Muscle layer of colon (tissue), 2 donors: ENCODE results near the gene PC.

Experiments
- H3K27ac ChIP-seq: one replicate; pipeline ENCODE4 v1.7.0; 2013; ENCODE audit warnings: low read depth, mild to moderate bottlenecking, low read length, moderate library complexity
- H3K27me3 ChIP-seq, 2 donors: one replicate each; pipeline ENCODE4 v1.7.0; 2013; ENCODE audit warnings: low read length in 2 of 2, mild to moderate bottlenecking in 2 of 2; ENCODE audit not compliant: insufficient read depth in 2 of 2, control insufficient read depth in 1 of 2
- H3K36me3 ChIP-seq: one replicate; pipeline ENCODE4 v1.7.0; 2013; ENCODE audit warnings: mild to moderate bottlenecking, low read length; ENCODE audit not compliant: insufficient read depth
- H3K4me1 ChIP-seq: one replicate; pipeline ENCODE4 v1.7.0; 2013; ENCODE audit warnings: mild to moderate bottlenecking, low read length; ENCODE audit not compliant: insufficient read depth
- H3K4me3 ChIP-seq, 2 donors: one replicate each; pipeline ENCODE4 v1.7.0; 2013; ENCODE audit warnings: low read length in 2 of 2, low read depth in 1 of 2, mild to moderate bottlenecking in 1 of 2, moderate library complexity in 1 of 2
- H3K9ac ChIP-seq: one replicate; pipeline ENCODE4 v1.7.0; 2013; ENCODE audit warnings: low read length
- H3K9me3 ChIP-seq: one replicate; pipeline ENCODE4 v1.7.0; 2013; ENCODE audit warnings: mild to moderate bottlenecking, low read length
- donor health status: abdominal sarcoma.
- donor health status: Adenocarcinoma of cecum.

The PC gene

DNA sequence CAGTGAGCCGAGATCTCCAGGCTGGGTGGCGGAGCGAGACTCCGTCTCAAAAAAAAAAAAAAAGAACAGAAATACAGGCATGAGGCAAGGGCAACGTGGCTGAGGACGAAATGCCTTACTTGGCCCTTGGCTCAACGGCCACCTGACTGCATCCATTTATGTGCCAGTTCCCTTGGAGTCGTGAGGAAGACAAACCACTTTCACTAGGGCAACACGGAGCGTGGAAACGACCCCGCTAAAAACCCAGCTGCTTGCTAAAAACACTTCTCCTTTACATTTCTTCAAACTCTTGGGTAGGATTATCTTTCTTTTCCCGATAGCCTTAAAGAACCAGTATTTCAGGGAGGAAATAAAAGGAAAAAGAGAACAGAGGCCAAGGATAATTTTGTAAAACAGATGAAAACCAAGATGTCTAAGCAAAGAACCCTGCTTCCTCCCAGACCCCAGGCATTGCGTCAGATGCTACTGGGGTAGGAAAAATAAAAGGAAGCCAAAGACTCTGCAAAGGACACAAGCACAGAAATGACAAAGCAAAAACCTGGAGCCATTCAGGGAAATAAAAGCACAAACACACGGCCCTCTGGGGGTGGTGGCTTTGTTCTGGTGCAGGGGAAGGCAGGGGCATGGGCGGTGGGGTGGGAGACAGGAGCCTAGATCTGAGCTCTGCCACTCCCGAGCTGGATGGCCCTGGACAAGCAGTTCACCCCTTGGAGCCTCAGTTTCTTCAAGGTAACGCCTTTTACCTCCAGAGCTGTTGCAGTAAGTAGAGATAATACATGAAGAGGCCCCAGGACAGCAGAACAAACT is 37.0 kb downstream of the PC start:
- H3K4me3 ChIP-seq, result no peak overlapping the region
- no peaks in the 10 kb centered on the region for H3K4me1 ChIP-seq
- H3K9ac ChIP-seq, result no peak overlapping the region
- no peaks in the 10 kb centered on the region for H3K9me3 ChIP-seq
- no peak overlapping the region for H3K27ac ChIP-seq
- H3K36me3 ChIP-seq, result no peaks in the 10 kb centered on the region
- H3K27me3 ChIP-seq, result no peaks in the 10 kb centered on the region

DNA sequence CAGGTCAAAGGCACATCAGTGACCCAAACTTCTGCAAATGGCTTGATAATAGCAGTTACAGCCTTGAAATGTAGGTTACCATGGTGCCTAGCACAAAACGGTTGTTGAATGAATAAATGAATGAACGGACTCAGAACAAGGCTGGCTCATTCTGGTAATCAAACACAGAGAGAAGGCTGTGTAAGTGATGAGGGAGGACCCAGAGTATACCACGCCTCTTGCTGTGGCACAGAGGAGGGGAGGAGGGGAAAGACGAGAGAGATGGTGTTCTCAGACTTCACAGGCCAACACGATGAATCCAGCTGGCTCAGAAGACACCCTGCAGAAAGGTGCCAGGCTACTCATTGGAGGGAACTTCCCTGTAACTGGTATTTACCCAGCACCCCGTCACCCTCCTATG is 38.3 kb downstream of the PC start:
- Histone ChIP-seq H3K4me1 (no peaks in the 10 kb centered on the region), H3K4me3 (no peak overlapping the region), H3K9ac (no peak overlapping the region), H3K36me3 (no peaks in the 10 kb centered on the region), H3K9me3 (no peaks in the 10 kb centered on the region), H3K27ac (no peak overlapping the region), H3K27me3 (no peaks in the 10 kb centered on the region)

DNA sequence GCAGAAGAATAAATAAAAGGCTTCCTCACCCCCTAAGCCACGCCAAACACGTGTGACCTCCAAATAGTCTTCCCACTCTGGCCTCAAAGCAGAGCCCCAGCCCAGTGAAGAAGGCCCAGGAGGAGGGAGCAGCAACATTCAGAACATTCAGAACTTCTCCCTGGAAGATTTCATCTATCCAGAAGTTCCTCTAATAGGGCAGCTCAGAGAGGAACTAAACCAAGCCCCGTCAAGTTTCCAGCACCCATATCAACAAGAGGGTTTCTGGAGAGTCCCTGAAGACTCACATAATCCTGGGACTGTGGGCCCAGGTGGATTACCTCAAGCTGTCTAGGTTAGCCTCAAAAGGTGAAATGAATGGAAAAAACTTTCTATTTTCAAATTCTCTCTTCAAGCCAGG is 39.4 kb downstream of the PC start:
- Histone ChIP-seq H3K27me3 (no peaks in the 10 kb centered on the region), H3K4me3 (no peak overlapping the region), H3K36me3 (no peaks in the 10 kb centered on the region), H3K4me1 (no peaks in the 10 kb centered on the region), H3K9me3 (no peaks in the 10 kb centered on the region), H3K27ac (no peak overlapping the region), H3K9ac (no peak overlapping the region)

DNA sequence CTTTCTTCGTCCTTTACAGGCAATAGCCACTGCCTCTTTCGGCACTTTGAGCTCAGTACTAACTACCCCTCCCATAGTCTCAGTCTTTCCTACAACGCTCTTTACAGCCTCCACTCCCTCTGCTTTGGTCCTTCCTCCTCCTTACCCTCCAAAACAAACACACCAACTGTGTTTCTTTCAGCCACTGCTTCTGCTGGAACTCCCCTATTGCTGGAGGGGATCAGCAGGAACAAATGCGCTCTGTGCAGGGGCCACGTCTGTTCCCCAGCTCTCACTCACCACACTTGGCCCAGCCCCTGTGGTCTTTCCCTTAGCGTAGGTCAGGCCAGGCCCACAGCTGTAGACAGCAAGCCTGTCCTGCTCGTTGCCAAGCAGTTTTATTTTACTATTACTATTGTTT is 42.3 kb downstream of the PC start:
- no peaks in the 10 kb centered on the region for H3K9me3 ChIP-seq
- H3K9ac ChIP-seq, result no peak overlapping the region
- no peaks in the 10 kb centered on the region for H3K4me1 ChIP-seq
- H3K4me3 ChIP-seq, result no peak overlapping the region
- no peaks in the 10 kb centered on the region for H3K36me3 ChIP-seq
- no peak overlapping the region for H3K27ac ChIP-seq
- H3K27me3 ChIP-seq, result no peaks in the 10 kb centered on the region

DNA sequence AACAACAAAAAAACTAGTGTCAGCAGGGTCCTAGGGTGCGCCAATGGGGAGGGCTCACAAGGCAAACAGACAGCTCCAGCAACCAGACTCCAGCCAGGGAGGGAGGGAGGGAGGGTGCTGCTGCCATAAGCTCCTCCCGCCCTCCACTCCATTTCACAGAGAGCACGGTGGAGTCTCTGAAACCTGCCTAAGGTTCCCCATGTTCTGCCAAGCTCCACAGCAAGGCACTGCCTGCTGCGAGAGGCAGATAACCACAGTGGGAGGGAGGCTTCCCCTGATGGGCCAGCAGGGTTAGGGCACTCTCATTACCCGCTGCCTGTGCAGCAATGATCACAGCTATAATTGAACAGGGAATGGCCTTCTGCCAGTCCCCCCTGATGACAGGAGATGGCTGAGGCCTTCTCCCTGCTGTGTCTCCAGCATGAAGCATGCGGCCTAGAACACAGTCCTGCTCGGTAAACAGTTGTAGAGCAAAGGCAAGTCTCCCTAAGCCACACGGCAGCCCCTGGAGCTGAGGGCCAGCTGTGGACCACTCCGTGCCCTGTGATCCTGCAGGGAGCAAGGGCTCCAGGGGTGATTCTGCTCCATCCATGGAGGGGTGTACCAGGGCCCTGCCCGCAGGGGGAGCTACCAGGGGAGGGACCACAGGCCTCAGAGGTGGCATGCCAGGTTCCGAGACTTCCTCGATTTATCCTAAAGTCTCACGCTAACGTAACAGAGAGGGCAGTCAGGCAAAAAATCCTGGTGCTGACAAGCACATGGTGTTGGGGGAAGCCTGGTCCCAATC is 42.9 kb downstream of the PC start:
- no peaks in the 10 kb centered on the region for H3K27me3 ChIP-seq
- no peaks in the 10 kb centered on the region for H3K36me3 ChIP-seq
- no peak overlapping the region for H3K9ac ChIP-seq
- no peaks in the 10 kb centered on the region for H3K4me1 ChIP-seq
- no peak overlapping the region for H3K4me3 ChIP-seq
- no peaks in the 10 kb centered on the region for H3K9me3 ChIP-seq
- H3K27ac ChIP-seq, result no peak overlapping the region

DNA sequence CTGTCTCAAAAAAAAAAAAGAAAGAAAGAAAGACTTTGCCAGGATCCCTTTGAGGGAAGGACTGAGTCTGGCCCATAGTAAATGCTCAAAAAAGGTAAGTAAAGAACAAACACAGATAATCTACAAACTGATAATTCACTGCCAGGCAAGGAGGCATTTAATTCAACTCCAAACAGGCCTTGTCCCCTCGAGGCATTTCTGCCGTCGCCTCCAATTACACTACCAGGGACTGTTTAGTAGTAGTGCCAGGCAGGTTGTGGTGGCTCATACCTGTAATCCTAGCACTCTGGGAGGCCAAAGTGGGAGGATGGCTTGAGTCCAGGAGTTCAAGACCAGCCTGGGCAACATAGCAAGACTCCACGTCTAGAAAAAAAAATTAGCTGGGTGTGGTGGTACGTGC is 43.7 kb downstream of the PC start:
- Histone ChIP-seq H3K36me3 (no peaks in the 10 kb centered on the region), H3K27ac (no peak overlapping the region), H3K9ac (no peak overlapping the region)

DNA sequence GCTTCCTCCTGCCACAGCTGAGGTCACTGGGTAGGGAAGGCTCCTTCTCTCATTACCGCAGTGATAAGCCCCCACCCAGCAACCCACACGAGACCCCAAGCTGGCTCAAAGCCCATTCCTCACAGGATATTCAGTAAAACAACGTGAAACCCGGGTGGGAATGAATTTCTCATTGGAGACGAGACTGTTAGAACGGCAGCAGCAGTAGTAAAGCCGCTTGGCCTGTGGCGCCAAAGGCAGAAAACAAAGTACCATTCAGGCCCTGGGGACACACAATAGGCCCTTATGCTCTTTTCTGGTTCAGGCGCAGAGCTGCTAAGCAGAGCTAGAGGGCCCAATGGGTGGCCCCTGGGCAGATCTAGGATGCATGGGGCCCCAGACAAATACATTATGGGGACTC is 45.3 kb downstream of the PC start:
- Histone ChIP-seq H3K27ac (no peak overlapping the region), H3K9ac (no peak overlapping the region), H3K36me3 (no peaks in the 10 kb centered on the region), H3K4me1 (no peaks in the 10 kb centered on the region), H3K9me3 (no peaks in the 10 kb centered on the region), H3K27me3 (no peaks in the 10 kb centered on the region), H3K4me3 (no peak overlapping the region)

More for the DNA sequence above, 43.7 kb downstream of the PC start:
- no peaks in the 10 kb centered on the region for H3K4me1 ChIP-seq
- H3K27me3 ChIP-seq, result no peaks in the 10 kb centered on the region
- H3K9me3 ChIP-seq, result no peaks in the 10 kb centered on the region
- no peak overlapping the region for H3K4me3 ChIP-seq

DNA sequence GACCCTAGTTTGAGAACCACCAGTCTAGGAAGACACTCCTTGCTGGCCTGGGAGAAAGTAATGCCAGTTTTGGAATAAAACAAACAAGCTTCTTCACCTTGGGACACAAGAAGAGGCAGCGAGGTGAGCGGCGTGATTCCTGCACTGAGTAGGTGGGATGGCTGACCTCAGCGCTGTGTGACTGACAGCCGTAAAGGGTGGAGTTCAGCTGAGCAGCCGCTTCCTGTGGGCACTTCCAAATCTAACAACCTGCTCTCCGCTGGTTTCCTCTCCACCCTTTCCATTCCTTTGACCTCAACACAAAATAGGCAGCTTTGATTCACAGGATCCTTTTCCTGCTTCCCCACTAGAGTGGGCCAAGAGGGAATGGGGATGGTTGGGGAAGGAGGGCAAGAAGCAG is 45.8 kb downstream of the PC start:
- Histone ChIP-seq H3K9me3 (no peaks in the 10 kb centered on the region), H3K27me3 (no peaks in the 10 kb centered on the region), H3K36me3 (no peaks in the 10 kb centered on the region), H3K27ac (no peak overlapping the region), H3K4me1 (no peaks in the 10 kb centered on the region), H3K9ac (no peak overlapping the region), H3K4me3 (no peak overlapping the region)

DNA sequence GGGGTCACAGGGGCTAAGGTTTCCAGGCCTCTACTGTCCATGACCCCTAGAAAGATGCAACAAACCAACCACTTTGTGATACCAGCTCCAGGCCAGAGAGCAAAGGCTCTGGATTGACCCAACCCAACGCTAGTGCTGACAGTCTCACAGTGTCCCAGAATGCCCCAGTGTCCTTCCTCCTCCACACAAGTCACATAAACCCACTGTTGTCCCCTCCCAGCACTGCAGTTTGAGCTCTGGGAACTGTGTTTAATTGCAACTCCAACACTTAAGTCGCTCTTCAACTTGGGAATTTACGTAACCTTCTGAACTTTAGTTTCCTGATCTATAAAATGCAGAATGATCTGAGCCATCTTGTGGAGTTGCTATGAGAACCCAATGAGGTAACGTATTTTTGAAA is 47.5 kb downstream of the PC start:
- Histone ChIP-seq H3K27ac (no peak overlapping the region), H3K27me3 (no peaks in the 10 kb centered on the region), H3K36me3 (no peaks in the 10 kb centered on the region), H3K9ac (no peak overlapping the region), H3K4me3 (no peak overlapping the region), H3K9me3 (no peaks in the 10 kb centered on the region), H3K4me1 (no peaks in the 10 kb centered on the region)

DNA sequence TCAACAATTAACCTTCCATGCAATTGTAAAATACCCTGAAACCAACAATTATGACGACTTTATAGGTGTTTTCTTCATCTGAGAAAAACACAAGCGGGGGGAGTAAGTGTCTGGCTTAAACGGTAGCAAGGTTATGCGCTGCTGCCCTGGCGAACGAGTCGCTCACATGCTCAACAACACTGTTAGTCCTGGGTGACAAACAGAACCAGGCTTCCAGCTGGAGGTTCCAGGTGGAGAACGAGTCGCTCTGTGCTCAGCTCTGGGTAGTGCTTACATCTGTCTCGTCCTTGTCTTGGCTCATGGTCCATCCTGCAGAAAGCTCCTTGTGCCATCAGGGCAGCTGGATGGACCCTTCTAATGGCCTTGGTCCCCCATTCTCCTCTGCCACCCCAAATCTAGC is 48.2 kb downstream of the PC start:
- Histone ChIP-seq H3K36me3 (no peaks in the 10 kb centered on the region), H3K9ac (no peak overlapping the region), H3K27me3 (no peaks in the 10 kb centered on the region), H3K4me1 (no peaks in the 10 kb centered on the region), H3K4me3 (no peak overlapping the region), H3K27ac (no peak overlapping the region), H3K9me3 (no peaks in the 10 kb centered on the region)

DNA sequence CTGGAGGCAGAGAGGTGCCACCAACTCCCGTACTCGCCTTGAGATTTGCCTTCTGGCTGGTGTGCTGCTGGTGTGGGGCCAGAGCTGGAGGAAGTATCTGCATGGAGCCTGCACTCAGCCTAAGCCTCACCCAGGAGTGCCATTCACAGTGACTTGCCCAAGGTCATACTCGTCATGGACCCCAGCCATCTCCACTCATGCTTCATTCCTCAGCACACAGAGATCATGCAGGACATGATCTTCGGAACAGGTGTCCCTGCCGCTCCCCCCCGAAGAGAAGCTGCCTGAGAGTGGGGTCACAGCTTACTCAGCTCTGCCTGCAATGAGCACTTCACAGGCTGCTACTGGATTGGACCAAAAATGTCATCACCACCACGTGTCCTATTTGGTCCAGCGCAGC is 49.0 kb downstream of the PC start:
- Histone ChIP-seq H3K27ac (no peak overlapping the region), H3K9me3 (no peaks in the 10 kb centered on the region), H3K4me3 (no peak overlapping the region), H3K9ac (no peak overlapping the region), H3K27me3 (no peaks in the 10 kb centered on the region), H3K4me1 (no peaks in the 10 kb centered on the region), H3K36me3 (no peaks in the 10 kb centered on the region)
